Bronchial epithelial cell (primary cell): ENCODE results near the gene GNGT1. TPM values are rescaled to one million over a fixed set of nuclear protein-coding genes. Genes with fewer than 3 reads are reported as not detected.
A peak's percentile ranks its signal among the peaks of the same experiment; 100 is the strongest.

ENCODE experiments used
- DNase-seq: peaks from one replicate; pipeline ENCODE4 v3.0.0-alpha.2; 2010; ENCODE audit warnings: low read depth
- FAIRE-seq: peaks from 2 replicates; lab custom pipeline; 2011; peaks lifted over from hg19 to GRCh38; lab: Jason Lieb, UNC
- H3K27me3 ChIP-seq: 2 replicates; pipeline ENCODE4 v1.5.1; 2011; ENCODE audit warnings: low read length; ENCODE audit not compliant: control insufficient read depth, insufficient read depth
- H3K36me3 ChIP-seq: 2 replicates; pipeline ENCODE4 v1.5.1; 2011; ENCODE audit warnings: low read length; ENCODE audit not compliant: control insufficient read depth, insufficient read depth
- H3K4me3 ChIP-seq: 2 replicates; pipeline ENCODE4 v1.5.1; 2011; ENCODE audit warnings: mild to moderate bottlenecking, low read depth, low read length, control low read depth
- total RNA-seq: library from RNA; depleted of rRNA; stranded (reverse); fragments of >200 nt; gene quantifications from 2 replicates; pipeline ENCODE4 v1.2.1, GENCODE V29; 2014
- TF ChIP-seq, protein P1 (sequence below): IDR thresholded peaks from 2 replicates; pipeline ENCODE4 v1.5.1; 2011; ENCODE audit warnings: mild to moderate bottlenecking, moderate library complexity, low read length, control low read depth, inconsistent platforms; ENCODE audit not compliant: insufficient read depth, severe bottlenecking

GNGT1 gene
- total RNA-seq, 1 donor from 2014 or later = not detected

DNA sequence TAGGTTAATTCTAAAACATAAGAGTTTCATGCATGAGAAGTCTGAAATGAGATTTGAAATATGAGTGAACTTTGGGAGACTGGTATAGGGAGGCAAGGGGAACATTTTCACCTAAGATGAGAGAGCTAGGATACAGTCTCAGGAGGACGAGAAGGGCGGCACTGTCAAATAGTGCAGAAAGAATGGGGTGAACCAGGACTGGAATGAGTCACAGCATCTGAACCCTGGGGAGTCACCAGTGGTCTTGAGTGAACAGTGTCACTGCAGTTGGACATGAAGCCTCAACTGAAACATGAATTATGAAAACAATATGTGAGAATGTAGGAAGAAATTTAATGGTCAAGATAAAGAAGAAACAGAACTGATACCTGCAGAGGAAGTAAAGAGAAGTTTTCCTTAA is 48.9 kb downstream of the GNGT1 start:
- no peak for DNase-seq
- no peaks in the 10 kb centered on the region for H3K27me3 ChIP-seq
- TF ChIP-seq, protein P1, sequence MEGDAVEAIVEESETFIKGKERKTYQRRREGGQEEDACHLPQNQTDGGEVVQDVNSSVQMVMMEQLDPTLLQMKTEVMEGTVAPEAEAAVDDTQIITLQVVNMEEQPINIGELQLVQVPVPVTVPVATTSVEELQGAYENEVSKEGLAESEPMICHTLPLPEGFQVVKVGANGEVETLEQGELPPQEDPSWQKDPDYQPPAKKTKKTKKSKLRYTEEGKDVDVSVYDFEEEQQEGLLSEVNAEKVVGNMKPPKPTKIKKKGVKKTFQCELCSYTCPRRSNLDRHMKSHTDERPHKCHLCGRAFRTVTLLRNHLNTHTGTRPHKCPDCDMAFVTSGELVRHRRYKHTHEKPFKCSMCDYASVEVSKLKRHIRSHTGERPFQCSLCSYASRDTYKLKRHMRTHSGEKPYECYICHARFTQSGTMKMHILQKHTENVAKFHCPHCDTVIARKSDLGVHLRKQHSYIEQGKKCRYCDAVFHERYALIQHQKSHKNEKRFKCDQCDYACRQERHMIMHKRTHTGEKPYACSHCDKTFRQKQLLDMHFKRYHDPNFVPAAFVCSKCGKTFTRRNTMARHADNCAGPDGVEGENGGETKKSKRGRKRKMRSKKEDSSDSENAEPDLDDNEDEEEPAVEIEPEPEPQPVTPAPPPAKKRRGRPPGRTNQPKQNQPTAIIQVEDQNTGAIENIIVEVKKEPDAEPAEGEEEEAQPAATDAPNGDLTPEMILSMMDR = no peak
- no peak for FAIRE-seq
- H3K36me3 ChIP-seq = no peaks in the 10 kb centered on the region
- no peak overlapping the region for H3K4me3 ChIP-seq

DNA sequence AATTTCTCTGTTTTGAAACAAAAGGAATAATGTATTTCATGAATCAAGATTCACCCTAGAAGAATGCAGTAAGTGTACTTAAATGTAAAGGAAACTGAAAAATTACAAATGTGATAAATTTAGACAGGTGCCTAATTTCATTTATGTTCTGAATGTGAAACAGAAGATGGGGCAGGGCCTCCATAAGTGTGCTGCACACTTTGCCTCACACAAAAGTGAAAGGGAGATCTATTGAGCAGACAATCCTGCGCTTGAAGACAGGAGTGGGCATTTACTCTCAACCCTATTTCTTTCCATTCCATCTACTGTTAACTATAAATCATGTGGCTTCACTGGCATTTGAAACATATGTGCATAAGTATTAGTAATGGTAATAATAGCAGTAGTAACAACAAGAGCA is 51.4 kb downstream of the GNGT1 start:
- TF ChIP-seq, protein P1 = no peak
- DNase-seq (no peak), FAIRE-seq (no peak)

DNA sequence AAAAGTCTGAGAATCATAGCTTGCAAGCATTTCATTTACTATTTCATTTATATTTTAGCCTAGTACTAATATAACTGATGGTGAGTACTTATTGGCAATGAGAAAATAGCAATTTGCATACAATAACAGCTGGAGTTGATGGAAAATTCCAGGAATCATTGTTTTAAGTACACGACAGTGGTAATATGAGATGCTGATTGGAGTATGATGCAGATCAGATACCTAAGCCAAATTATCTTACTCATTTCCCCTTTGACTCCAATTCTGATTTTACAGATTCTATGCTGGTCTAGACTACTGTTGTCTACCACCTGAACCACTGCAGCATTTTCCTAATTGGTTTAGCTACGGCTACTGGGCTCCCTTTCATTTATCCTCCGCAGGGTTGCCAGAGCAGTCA is 51.8 kb downstream of the GNGT1 start:
- no peak overlapping the region for H3K4me3 ChIP-seq
- TF ChIP-seq, protein P1 = no peak
- no peaks in the 10 kb centered on the region for H3K36me3 ChIP-seq
- no peaks in the 10 kb centered on the region for H3K27me3 ChIP-seq
- FAIRE-seq = no peak
- peak; percentile 52 for DNase-seq

More for the DNA sequence above, 51.4 kb downstream of the GNGT1 start:
- no peak overlapping the region for H3K4me3 ChIP-seq
- no peaks in the 10 kb centered on the region for H3K36me3 ChIP-seq
- H3K27me3 ChIP-seq = no peaks in the 10 kb centered on the region

DNA sequence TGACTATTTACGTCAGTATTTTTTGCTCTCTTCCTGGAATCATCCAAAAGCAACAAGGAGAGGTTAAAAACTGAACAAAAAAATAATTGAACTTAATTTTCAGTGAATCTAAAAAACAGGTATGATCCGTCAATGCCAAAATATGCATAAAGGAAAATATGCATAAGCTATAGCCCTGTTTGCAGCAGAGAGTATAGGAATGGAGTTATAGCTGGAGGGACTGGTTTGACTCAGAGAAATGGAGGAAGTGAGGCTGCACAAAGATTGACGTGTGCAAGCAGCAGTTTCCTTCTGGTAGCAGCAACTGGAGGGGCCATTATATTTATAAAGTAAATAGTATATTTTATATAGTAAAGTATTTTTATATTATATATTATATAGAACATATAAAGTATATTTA is 52.3 kb downstream of the GNGT1 start:
- Histone ChIP-seq H3K4me3 (no peak overlapping the region), H3K27me3 (no peaks in the 10 kb centered on the region), H3K36me3 (no peaks in the 10 kb centered on the region)
- DNase-seq (peak; percentile 30), FAIRE-seq (no peak)
- TF ChIP-seq, protein P1 = no peak

Other genes starting within 250 kb of the GNGT1 start
- 2.8 and 8.7 TPM in 2 replicates for gene TFPI2, start 15.8 kb upstream of the GNGT1 start, total RNA-seq
- gene GNG11, start 15.2 kb downstream of the GNGT1 start, total RNA-seq = 0.26 and 0.38 TPM in 2 replicates
- 32.4 and 40.8 TPM in 2 replicates for gene BET1, start 97.8 kb downstream of the GNGT1 start, total RNA-seq